ENCODE data around the gene COL18A1.
"Not testable (repeated sequence)": the region's sequence is repeated elsewhere in the genome, so short reads cannot be mapped to it uniquely, and the experiment has no call there.

Gene COL18A1

GRCh38 chr21:45367402-45368351 lies 37.3 kb upstream of the COL18A1 start:
- DNase-seq (ENCODE audit: low read depth in 2 of 2): no peak

DNA sequence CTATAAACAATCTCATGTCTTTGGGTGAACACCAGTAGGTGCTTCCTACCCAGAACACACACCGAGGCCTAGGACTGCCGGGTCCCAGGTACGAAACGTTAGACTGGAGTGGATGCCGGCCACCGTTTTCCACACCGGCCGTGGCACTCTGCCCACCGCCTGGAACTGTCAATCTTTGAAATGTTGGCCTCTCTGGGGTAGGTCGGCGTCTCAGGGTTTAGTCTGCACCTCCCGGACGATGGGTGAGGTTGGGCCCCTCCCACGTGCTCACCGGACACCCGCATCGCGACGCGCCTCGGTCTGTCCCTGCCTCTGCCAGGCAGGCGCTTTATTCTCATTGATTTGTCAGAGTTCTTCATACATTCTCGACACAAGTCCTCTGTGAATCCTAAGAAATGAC lies 35.9 kb upstream of the COL18A1 start:
- DNase-seq (ENCODE audit: low read depth in 2 of 2): not testable (repeated sequence)

GRCh38 chr21:45370575-45370974 lies 34.4 kb upstream of the COL18A1 start:
- no peak for DNase-seq (ENCODE audit: low read depth in 2 of 2)

DNA sequence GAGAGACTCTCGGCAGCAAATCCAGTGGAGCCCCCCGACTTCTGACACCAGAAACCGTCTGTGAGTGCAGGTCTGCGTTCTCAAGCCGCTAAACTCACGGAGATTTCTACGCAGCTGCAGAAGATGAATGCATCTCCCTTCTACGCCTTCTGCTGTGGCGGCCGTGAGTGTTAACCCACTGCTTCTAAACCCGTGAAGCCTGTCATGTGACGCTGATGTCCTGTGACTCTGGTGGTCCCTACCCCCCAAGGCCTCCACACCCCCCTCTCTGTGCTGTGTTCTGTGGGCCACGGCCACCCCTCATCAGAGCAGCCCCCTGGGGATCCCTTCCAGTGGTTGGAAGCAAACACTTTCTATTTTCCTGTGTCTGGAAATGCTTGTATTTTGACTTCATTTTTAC lies 33.9 kb upstream of the COL18A1 start:
- no peak for DNase-seq (ENCODE audit: low read depth in 2 of 2)

DNA sequence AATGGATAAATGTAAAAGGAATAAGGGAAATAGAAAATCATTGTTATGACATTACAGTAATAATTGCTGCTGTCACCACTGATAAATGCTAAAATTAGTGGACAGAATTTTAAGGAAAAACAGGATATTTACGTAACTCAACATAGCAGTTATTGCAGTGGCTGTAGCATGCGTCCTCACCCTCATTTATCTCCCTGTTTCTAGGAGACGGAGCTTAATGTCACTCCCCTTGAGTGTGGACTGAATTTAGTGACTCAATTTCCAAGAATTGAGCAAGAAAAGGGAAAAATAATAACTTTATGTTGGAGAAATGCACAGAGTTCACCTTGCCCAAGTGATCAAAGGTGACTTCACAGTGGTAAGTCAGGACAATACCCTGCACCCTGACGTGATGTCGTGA lies 33.3 kb upstream of the COL18A1 start:
- DNase-seq (ENCODE audit: low read depth in 2 of 2): no peak

GRCh38 chr21:45372732-45373355 lies 32.1 kb upstream of the COL18A1 start:
- no peak for DNase-seq (ENCODE audit: low read depth in 2 of 2)

DNA sequence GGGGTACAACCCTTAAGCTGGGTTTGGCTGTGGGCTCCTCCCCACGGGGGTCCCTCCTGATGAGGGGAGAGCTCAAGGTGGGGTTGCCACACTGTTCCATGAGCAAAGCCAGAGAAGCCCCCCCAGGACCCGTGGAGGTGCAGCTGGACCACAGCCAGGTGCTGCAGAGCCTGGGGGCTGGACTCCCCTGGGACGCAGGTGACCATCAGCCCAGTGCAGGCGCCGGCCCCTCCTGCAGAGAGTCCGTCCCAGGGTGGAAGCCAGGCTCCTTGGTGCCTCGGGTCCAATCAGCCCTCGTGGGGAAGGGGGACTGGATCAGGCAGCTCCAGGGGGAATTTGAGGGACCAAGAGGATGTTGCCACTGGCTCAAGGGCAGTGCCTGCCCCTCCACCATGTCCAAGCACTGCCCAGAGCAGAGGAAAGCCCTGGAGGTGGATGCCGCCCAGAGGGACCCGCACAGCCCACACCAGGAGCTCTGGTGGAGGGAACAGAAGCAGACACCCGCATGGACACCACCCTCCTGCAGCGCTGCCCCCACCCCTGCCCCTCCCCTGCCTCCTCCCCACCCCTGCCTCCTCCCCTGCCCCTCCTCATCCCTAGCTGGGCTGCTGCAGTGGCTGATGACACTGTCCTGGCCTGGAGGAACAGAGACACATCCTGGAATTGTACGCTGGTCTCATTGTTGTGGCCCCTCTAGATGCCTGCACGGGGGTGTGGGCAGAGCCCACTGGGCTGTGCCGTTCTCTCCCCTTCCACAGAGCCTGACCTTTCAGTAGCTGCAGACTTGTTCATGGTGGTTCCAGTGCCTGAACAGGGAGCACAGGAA lies 30.8 kb upstream of the COL18A1 start:
- DNase-seq (ENCODE audit: low read depth in 2 of 2): no peak

GRCh38 chr21:45374826-45375455 lies 30.0 kb upstream of the COL18A1 start:
- DNase-seq (ENCODE audit: low read depth in 2 of 2): no peak

DNA sequence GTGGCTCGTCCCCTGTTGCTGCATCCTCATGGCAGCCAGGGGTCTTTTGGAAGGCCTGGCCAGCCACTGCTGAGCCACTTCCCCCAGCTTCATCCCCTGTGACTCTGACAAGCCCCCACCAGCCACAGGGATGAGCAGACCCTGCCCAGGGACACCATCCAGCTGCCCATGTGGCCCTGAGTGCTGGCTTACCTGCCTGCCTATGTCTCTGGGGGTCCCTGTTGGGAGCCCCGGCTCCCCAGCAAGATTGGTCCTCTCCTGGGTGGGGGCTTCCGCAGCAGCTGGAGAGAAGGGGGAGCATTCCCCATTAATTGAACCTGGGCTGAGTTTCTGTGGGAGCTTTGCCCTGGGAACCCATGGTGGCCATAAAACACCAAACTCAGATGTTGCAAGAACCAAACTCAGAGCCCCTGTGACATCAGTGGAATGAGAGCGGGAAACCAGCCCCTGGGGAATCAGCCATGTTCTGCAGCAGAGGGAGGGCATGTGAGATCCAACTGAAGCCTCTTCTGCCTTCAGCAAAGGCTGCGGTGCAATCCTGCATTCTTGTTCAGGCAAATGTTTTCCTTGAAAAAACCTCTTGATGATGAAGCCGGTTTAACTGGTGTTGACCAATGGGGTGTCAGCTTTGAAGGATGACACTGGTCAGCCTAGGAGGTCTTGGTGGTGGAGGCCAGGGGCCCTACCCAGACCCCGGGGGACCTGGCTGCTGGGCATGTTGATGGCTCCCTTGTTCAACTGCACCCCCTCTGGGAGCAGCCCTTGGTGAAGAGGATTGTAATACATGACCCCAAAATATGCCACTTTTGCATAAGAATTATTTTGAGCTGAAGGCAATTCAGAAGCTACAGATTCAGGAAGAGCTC lies 28.3 kb upstream of the COL18A1 start:
- no peak for DNase-seq (ENCODE audit: low read depth in 2 of 2)

- no peak for DNase-seq (ENCODE audit: low read depth in 2 of 2)
Measured at GRCh38 chr21:45377325-45377709, 27.6 kb upstream of the COL18A1 start.

DNA sequence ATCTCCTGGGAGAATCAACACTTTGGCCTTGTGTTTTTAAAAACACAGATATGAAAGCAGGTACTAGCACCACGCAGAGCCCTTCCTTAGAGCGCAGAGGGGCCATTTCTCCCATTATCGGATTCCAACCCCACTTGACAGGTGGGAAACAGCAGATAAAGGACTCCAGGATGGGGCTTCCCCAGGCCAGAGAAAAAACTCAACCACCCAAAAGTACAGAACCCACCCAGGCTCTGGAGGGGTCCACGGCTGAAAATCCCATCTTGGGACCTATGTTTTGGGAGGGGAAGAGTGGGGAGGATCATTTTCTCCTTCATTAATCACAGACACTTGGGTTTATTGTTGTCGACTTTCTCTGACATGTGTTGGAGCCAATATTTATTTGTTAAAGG lies 27.1 kb upstream of the COL18A1 start:
- DNase-seq (ENCODE audit: low read depth in 2 of 2): no peak

DNA sequence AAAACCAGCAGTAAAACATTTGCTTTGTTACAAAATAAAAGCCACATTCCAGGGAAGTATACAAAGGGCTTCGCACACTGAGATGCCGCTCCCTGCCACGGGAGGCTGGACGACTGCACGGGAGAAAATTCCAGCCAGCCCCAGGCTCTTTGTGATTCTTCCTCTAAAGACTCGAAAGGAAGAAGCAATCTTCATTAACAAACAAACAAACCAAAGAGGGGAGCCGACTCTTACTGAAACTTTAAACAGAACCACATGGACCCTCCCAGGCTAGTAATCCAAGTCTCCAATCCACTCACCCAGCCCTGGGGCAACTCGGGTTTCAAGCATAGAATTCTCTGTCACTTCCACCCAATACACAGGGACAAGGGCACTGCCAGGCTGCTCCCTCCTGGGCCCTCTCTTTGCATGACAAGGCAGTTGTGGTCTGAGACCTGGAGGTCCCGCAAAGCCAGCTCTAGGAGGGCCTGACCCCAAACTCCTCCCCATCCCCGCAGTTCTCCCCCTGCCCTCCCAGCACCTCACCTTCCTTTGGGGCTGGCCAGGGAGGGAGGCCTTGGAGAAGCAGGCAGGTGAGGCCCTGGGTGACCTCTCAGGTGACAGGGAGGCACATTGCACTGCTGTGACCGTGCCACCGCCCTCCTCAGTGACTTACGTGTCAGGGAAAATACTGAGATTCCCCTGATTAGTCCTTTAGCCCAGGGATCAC lies 26.6 kb upstream of the COL18A1 start:
- no peak for DNase-seq (ENCODE audit: low read depth in 2 of 2)

DNA sequence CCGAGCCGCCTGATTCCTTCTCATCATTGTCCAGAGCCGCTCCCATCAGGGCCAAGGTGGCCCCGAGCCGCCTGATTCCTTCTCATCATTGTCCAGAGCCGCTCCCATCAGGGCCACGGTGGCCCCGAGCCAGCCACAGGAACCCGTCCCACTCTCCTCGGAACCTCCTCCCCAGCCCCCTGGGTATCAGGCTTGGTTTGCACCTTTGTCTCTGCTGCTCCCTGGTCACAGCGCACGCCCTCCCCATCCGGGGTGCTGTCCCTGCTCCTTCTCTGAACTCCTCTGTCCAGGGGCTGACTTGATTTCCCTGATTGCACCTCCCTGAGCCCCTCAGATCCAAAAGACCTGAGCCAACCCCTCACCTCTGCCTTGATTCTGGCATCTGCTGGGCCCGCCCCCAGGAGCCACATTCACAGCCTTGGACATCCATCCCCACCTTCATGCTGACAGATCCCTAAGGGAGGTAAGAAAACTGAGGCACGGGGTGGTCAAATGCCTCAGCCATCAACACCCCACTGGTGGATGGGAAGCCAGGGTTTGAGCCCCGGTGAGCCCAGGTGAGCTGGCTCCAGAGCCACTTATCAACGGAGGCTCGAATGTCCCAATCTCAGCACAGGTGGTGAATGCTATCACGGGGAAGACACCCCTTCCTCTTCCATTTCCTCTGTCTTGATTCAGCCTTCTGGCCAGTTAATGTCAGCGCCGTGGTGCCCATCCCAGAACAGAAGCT lies 25.6 kb upstream of the COL18A1 start:
- DNase-seq (ENCODE audit: low read depth in 2 of 2): no peak

GRCh38 chr21:45379901-45380330 lies 25.0 kb upstream of the COL18A1 start:
- no peak for DNase-seq (ENCODE audit: low read depth in 2 of 2)

GRCh38 chr21:45380566-45380965 lies 24.4 kb upstream of the COL18A1 start:
- DNase-seq (ENCODE audit: low read depth in 2 of 2): no peak

GRCh38 chr21:45381036-45381787 lies 23.8 kb upstream of the COL18A1 start:
- DNase-seq (ENCODE audit: low read depth in 2 of 2): no peak

GRCh38 chr21:45381865-45382696 lies 22.9 kb upstream of the COL18A1 start:
- DNase-seq (ENCODE audit: low read depth in 2 of 2): no peak

DNA sequence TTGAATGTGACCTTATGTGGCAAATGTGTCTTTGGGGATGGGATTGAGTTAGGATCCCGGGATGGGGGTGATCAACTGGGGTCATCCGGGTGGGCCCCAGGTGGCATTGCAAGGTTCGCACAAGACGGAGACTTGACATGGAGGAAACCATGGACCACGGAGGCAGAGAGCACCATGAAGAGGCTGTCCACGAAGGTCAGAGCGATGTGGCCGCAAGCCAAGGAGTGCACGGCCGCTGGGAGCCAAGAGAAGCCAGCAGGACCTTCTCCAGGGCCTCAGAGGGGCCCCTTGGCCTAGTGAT lies 22.3 kb upstream of the COL18A1 start:
- no peak for DNase-seq (ENCODE audit: low read depth in 2 of 2)

All from stimulated activated CD8-positive, alpha-beta memory T cell treated with anti-CD3 and anti-CD28 coated beads, Interleukin-7, amount 100 ng/mL, for 1 hour (primary cell).